ENCODE measurements around the gene ITGA2.

Gene ITGA2

GRCh38 chr5:53114988-53115387 is 125.8 kb downstream of the ITGA2 start:
- H3K36me3 ChIP-seq (ENCODE audit: low read length) = no peaks in the 10 kb centered on the region
- H4K20me1 ChIP-seq (ENCODE audit: low read depth, low read length) = no peaks in the 10 kb centered on the region
- H3K79me2 ChIP-seq (ENCODE audit: insufficient read depth, low read length) = no peaks in the 10 kb centered on the region
- TF ChIP-seq EZH2phosphoT487 (conservative IDR thresholded peaks at IDR 0.05; ENCODE audit: low read length) (no peak), CTCF (IDR thresholded peaks at IDR 0.05; ENCODE audit: insufficient read depth, low read length, poor library complexity, severe bottlenecking) (no peak)
- H3K9ac ChIP-seq (ENCODE audit: low read length) = no peak overlapping the region
- 0 out of 2 replicates have a peak, but pooled peaks cover 4% of the 10 kb centered on the region for H3F3A ChIP-seq (ENCODE audit: insufficient read depth)
- no peak overlapping the region for H2AFZ ChIP-seq (ENCODE audit: low read depth, low read length, severe bottlenecking)
- no peak overlapping the region for H3K4me3 ChIP-seq (ENCODE audit: insufficient read depth, low read length, poor library complexity, severe bottlenecking)
- H3K27me3 ChIP-seq (ENCODE audit: low read length) = no peaks in the 10 kb centered on the region
- H3K9me2 ChIP-seq (replicated peaks; ENCODE audit: insufficient read depth, low read length) = no peaks in the 10 kb centered on the region
- H3K27ac ChIP-seq (ENCODE audit: low read depth, low read length) = no peak overlapping the region
- no peaks in the 10 kb centered on the region for H3K9me3 ChIP-seq (ENCODE audit: insufficient read depth, low read length)
- H3K4me2 ChIP-seq (ENCODE audit: low read depth, low read length, poor library complexity, severe bottlenecking) = no peak overlapping the region

GRCh38 chr5:53116597-53116996 is 127.4 kb downstream of the ITGA2 start:
- no peak overlapping the region for H3K27ac ChIP-seq (ENCODE audit: low read depth, low read length)
- TF ChIP-seq EZH2phosphoT487 (conservative IDR thresholded peaks at IDR 0.05; ENCODE audit: low read length) = no peak
- TF ChIP-seq CTCF (IDR thresholded peaks at IDR 0.05; ENCODE audit: insufficient read depth, low read length, poor library complexity, severe bottlenecking) = no peak

GRCh38 chr5:53118879-53119278 is 129.7 kb downstream of the ITGA2 start:
- no peak overlapping the region for H3K9ac ChIP-seq (ENCODE audit: low read length)
- H3K9me2 ChIP-seq (replicated peaks; ENCODE audit: insufficient read depth, low read length) = no peaks in the 10 kb centered on the region
- no peaks in the 10 kb centered on the region for H3K36me3 ChIP-seq (ENCODE audit: low read length)
- H3K27me3 ChIP-seq (ENCODE audit: low read length) = no peaks in the 10 kb centered on the region
- no peaks in the 10 kb centered on the region for H4K20me1 ChIP-seq (ENCODE audit: low read depth, low read length)
- TF ChIP-seq EZH2phosphoT487 (conservative IDR thresholded peaks at IDR 0.05; ENCODE audit: low read length) (no peak), CTCF (IDR thresholded peaks at IDR 0.05; ENCODE audit: insufficient read depth, low read length, poor library complexity, severe bottlenecking) (no peak)
- no peak overlapping the region for H3K4me2 ChIP-seq (ENCODE audit: low read depth, low read length, poor library complexity, severe bottlenecking)
- no peak overlapping the region for H3K4me3 ChIP-seq (ENCODE audit: insufficient read depth, low read length, poor library complexity, severe bottlenecking)
- H3K9me3 ChIP-seq (ENCODE audit: insufficient read depth, low read length) = no peaks in the 10 kb centered on the region
- no peaks in the 10 kb centered on the region for H3K79me2 ChIP-seq (ENCODE audit: insufficient read depth, low read length)
- H2AFZ ChIP-seq (ENCODE audit: low read depth, low read length, severe bottlenecking) = no peak overlapping the region
- H3K27ac ChIP-seq (ENCODE audit: low read depth, low read length) = no peak overlapping the region
- H3F3A ChIP-seq (ENCODE audit: insufficient read depth) = no peaks in the 10 kb centered on the region

More at GRCh38 chr5:53116597-53116996, 127.4 kb downstream of the ITGA2 start:
- H3K9ac ChIP-seq (ENCODE audit: low read length) = no peak overlapping the region
- H3K9me3 ChIP-seq (ENCODE audit: insufficient read depth, low read length) = no peaks in the 10 kb centered on the region
- H3K4me2 ChIP-seq (ENCODE audit: low read depth, low read length, poor library complexity, severe bottlenecking) = no peak overlapping the region
- H3K36me3 ChIP-seq (ENCODE audit: low read length) = no peaks in the 10 kb centered on the region
- no peak overlapping the region for H2AFZ ChIP-seq (ENCODE audit: low read depth, low read length, severe bottlenecking)
- 0 out of 2 replicates have a peak, but pooled peaks cover 3% of the 10 kb centered on the region for H3F3A ChIP-seq (ENCODE audit: insufficient read depth)
- H3K9me2 ChIP-seq (replicated peaks; ENCODE audit: insufficient read depth, low read length) = no peaks in the 10 kb centered on the region
- no peaks in the 10 kb centered on the region for H3K79me2 ChIP-seq (ENCODE audit: insufficient read depth, low read length)
- no peaks in the 10 kb centered on the region for H3K27me3 ChIP-seq (ENCODE audit: low read length)
- no peak overlapping the region for H3K4me3 ChIP-seq (ENCODE audit: insufficient read depth, low read length, poor library complexity, severe bottlenecking)
- no peaks in the 10 kb centered on the region for H4K20me1 ChIP-seq (ENCODE audit: low read depth, low read length)
